ENCODE results near the gene GTPBP10.

The GTPBP10 gene

DNA sequence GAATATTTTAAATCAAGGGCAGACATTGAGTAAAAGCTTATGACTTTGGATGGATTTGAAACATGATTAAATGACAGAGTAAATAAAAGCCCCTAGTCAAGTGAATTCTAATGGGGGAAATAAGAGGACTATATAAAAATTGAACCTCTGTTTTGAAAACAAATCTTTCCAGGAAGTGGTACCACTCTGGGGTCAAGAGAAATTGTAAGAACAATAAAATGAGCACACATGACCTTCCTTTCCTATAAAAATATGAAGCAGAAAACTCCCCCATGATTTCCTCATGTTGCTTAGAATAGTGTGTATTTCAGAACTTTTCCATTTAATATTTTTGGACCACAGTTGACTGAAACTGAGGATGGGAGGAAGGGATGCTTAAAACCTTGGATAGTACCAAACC, 44.4 kb downstream of the GTPBP10 start:
- Histone ChIP-seq H3K9ac (no peak overlapping the region), H3K27ac (no peak overlapping the region), H3K4me1 (no peaks in the 10 kb centered on the region), H3K27me3 (ENCODE audit: control insufficient read depth, insufficient read depth, low read length) (no peaks in the 10 kb centered on the region), H3K79me2 (no peaks in the 10 kb centered on the region), H2AFZ (no peak overlapping the region), H3K36me3 (ENCODE audit: control insufficient read depth, insufficient read depth, low read length) (no peaks in the 10 kb centered on the region), H3K4me3 (ENCODE audit: low read depth, low read length) (no peak overlapping the region), H3K9me3 (ENCODE audit: control insufficient read depth, low read length) (no peaks in the 10 kb centered on the region), H3K4me2 (ENCODE audit: low read length) (no peak overlapping the region)
- TF ChIP-seq, protein P1, sequence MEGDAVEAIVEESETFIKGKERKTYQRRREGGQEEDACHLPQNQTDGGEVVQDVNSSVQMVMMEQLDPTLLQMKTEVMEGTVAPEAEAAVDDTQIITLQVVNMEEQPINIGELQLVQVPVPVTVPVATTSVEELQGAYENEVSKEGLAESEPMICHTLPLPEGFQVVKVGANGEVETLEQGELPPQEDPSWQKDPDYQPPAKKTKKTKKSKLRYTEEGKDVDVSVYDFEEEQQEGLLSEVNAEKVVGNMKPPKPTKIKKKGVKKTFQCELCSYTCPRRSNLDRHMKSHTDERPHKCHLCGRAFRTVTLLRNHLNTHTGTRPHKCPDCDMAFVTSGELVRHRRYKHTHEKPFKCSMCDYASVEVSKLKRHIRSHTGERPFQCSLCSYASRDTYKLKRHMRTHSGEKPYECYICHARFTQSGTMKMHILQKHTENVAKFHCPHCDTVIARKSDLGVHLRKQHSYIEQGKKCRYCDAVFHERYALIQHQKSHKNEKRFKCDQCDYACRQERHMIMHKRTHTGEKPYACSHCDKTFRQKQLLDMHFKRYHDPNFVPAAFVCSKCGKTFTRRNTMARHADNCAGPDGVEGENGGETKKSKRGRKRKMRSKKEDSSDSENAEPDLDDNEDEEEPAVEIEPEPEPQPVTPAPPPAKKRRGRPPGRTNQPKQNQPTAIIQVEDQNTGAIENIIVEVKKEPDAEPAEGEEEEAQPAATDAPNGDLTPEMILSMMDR (IDR thresholded peaks at IDR 0.05) = no peak

DNA sequence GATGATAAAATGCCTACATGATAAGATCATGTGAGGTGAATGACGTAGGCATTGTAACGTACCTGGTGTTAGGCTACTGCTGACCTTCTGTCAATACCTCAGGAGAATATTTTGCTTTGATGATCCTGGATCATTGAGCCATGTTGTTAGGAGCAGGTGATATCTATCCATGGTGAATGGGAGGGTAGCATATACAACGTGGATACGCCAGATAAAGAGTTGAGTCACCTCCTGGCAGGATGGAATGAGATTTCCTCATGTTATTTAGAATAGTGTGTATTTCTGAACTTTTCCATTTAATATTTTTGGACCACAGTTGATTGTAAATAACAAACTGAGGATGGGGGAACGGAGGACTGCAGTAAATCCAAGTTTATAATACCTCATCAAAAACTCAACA, 45.0 kb downstream of the GTPBP10 start:
- Histone ChIP-seq H3K4me2 (ENCODE audit: low read length) (no peak overlapping the region), H3K36me3 (ENCODE audit: control insufficient read depth, insufficient read depth, low read length) (no peaks in the 10 kb centered on the region), H3K9ac (no peak overlapping the region), H2AFZ (no peak overlapping the region), H3K9me3 (ENCODE audit: control insufficient read depth, low read length) (no peaks in the 10 kb centered on the region), H3K4me1 (no peaks in the 10 kb centered on the region), H3K4me3 (ENCODE audit: low read depth, low read length) (no peak overlapping the region), H3K79me2 (no peaks in the 10 kb centered on the region), H3K27me3 (ENCODE audit: control insufficient read depth, insufficient read depth, low read length) (no peaks in the 10 kb centered on the region), H3K27ac (no peak overlapping the region)
- TF ChIP-seq, protein P1 (IDR thresholded peaks at IDR 0.05) = no peak

DNA sequence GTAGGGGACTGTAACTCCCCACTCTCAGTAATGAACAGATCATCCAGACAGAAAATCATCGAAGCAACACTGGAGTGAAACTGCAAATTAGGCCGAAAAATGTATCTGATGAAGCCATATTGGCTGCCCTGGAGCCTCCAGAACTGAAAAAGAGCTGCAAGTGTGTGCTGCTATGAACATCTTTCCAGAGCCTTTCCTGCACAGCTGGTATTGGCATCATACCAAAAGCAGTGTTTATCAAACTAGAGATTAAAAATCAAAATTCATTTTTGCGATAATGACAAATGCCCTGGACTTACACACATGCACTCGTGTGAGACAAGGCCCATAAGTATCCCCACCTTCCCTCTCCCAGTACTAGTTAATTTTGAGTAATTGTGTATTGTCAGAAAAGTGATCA, 49.9 kb downstream of the GTPBP10 start:
- Histone ChIP-seq H3K4me1 (no peaks in the 10 kb centered on the region), H3K27ac (no peak overlapping the region), H3K9me3 (ENCODE audit: control insufficient read depth, low read length) (no peaks in the 10 kb centered on the region), H3K36me3 (ENCODE audit: control insufficient read depth, insufficient read depth, low read length) (no peaks in the 10 kb centered on the region), H3K9ac (no peak overlapping the region), H2AFZ (no peak overlapping the region), H3K4me2 (ENCODE audit: low read length) (no peak overlapping the region), H3K27me3 (ENCODE audit: control insufficient read depth, insufficient read depth, low read length) (no peaks in the 10 kb centered on the region), H3K79me2 (no peaks in the 10 kb centered on the region), H3K4me3 (ENCODE audit: low read depth, low read length) (no peak overlapping the region)
- TF ChIP-seq, protein P1 (IDR thresholded peaks at IDR 0.05) = no peak

DNA sequence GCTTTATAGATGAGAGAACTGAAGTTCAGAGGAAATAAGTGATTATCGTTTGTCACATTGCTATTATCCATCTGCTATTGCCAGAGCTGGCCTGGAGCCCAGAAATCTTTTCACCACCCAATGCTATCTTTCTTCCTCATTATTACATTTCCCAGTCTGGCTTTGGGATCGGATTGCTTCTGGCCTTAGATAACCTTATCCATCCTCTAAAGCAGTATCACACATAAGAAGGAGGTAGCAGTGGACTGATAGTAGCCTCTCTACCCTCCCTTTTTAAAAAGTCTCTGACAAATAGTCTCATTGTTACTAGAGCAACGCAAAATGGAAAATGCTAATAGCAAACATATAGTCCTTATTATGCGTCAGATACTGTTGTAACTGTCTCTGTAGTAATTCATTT, 55.5 kb downstream of the GTPBP10 start:
- Histone ChIP-seq H3K27ac (no peak overlapping the region), H3K4me1 (no peaks in the 10 kb centered on the region), H3K79me2 (no peaks in the 10 kb centered on the region), H3K4me3 (ENCODE audit: low read depth, low read length) (no peak overlapping the region), H2AFZ (peak overlapping the region; percentile 23), H3K9me3 (ENCODE audit: control insufficient read depth, low read length) (no peaks in the 10 kb centered on the region), H3K4me2 (ENCODE audit: low read length) (no peak overlapping the region), H3K9ac (no peak overlapping the region), H3K27me3 (ENCODE audit: control insufficient read depth, insufficient read depth, low read length) (no peaks in the 10 kb centered on the region), H3K36me3 (ENCODE audit: control insufficient read depth, insufficient read depth, low read length) (no peaks in the 10 kb centered on the region)
- TF ChIP-seq, protein P1 (IDR thresholded peaks at IDR 0.05) = no peak

DNA sequence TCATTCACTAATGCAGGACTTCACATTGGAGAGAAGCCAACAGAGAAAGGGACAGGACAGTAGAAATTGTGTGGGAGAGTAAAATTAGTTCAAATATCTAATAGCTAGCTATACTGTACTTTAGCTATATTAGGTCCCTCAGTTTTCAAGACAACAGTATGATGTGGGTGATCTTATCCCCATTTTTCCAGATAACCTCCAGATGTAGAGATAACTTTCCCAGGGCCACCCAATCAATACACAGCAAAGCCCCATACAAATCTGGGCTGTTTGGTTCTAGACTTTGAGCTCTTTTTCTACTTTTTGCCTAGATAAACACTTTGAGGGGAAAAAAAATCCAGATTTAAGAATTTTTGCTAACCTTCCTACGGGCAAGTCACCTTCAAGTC, 56.3 kb downstream of the GTPBP10 start:
- H3K9ac ChIP-seq = no peak overlapping the region
- TF ChIP-seq, protein P1 (IDR thresholded peaks at IDR 0.05) = no peak
- no peaks in the 10 kb centered on the region for H3K27me3 ChIP-seq (ENCODE audit: control insufficient read depth, insufficient read depth, low read length)
- H2AFZ ChIP-seq = peak overlapping the region; percentile 94
- peak overlapping the region; percentile 87 for H3K4me2 ChIP-seq (ENCODE audit: low read length)
- H3K27ac ChIP-seq = peak overlapping the region; percentile 95
- H3K36me3 ChIP-seq (ENCODE audit: control insufficient read depth, insufficient read depth, low read length) = no peaks in the 10 kb centered on the region
- H3K9me3 ChIP-seq (ENCODE audit: control insufficient read depth, low read length) = no peaks in the 10 kb centered on the region
- H3K79me2 ChIP-seq = no peaks in the 10 kb centered on the region
- no peaks in the 10 kb centered on the region for H3K4me1 ChIP-seq
- peak overlapping the region; percentile 81 for H3K4me3 ChIP-seq (ENCODE audit: low read depth, low read length)
